ENCODE measurements around the gene PRKD1. TPM values are rescaled to one million over a fixed set of nuclear protein-coding genes. Genes with fewer than 3 reads are reported as not detected.

Gene PRKD1
- total RNA-seq, 2 donors from 2014 or later = 1.0 to 2.8 TPM

GRCh38 chr14:29941401-29941800, 13.8 kb upstream of the PRKD1 start:
- H3K4me3 ChIP-seq = no peak overlapping the region
- H3K9ac ChIP-seq (ENCODE audit: low read depth in 2 of 2, low read length in 2 of 2) = no peak overlapping the region
- intact Hi-C loops (cut with DNase I) = no loop called here
- TF ChIP-seq CTCF (IDR thresholded peaks at IDR 0.05) = no peak
- no peak overlapping the region for H3K27ac ChIP-seq
- H3K27me3 ChIP-seq = no peaks in the 10 kb centered on the region
- H3K36me3 ChIP-seq = no peaks in the 10 kb centered on the region
- DNase-seq = no peak
- no peaks in the 10 kb centered on the region for H3K4me1 ChIP-seq
- no peaks in the 10 kb centered on the region for H3K9me3 ChIP-seq

GRCh38 chr14:29940482-29940881, 12.8 kb upstream of the PRKD1 start:
- no peaks in the 10 kb centered on the region for H3K27me3 ChIP-seq
- no peak for DNase-seq
- TF ChIP-seq CTCF (IDR thresholded peaks at IDR 0.05) = no peak
- H3K9ac ChIP-seq (ENCODE audit: low read depth in 2 of 2, low read length in 2 of 2) = no peak overlapping the region
- no peaks in the 10 kb centered on the region for H3K4me1 ChIP-seq
- H3K27ac ChIP-seq = no peak overlapping the region
- H3K9me3 ChIP-seq = no peaks in the 10 kb centered on the region
- intact Hi-C loops (cut with DNase I) = no loop called here
- H3K4me3 ChIP-seq = no peak overlapping the region
- H3K36me3 ChIP-seq = no peaks in the 10 kb centered on the region

GRCh38 chr14:29937116-29937515, 9.5 kb upstream of the PRKD1 start:
- Histone ChIP-seq H3K36me3 (no peaks in the 10 kb centered on the region), H3K27me3 (no peaks in the 10 kb centered on the region), H3K9me3 (no peaks in the 10 kb centered on the region), H3K27ac (no peak overlapping the region), H3K4me3 (no peak overlapping the region), H3K9ac (ENCODE audit: low read depth in 2 of 2, low read length in 2 of 2) (no peak overlapping the region), H3K4me1 (no peaks in the 10 kb centered on the region)
- no peak for TF ChIP-seq CTCF (IDR thresholded peaks at IDR 0.05)
- no peak for DNase-seq
- intact Hi-C loops (cut with DNase I) = no loop called here

- Histone ChIP-seq H3K4me3 (no peak overlapping the region), H3K4me1 (peaks cover 3% of the 10 kb centered on the region), H3K9ac (ENCODE audit: low read depth in 2 of 2, low read length in 2 of 2) (no peak overlapping the region), H3K36me3 (no peaks in the 10 kb centered on the region), H3K27ac (no peak overlapping the region), H3K9me3 (no peaks in the 10 kb centered on the region), H3K27me3 (no peaks in the 10 kb centered on the region)
- DNase-seq = no peak
- intact Hi-C loops (cut with DNase I) = no loop called here
- no peak for TF ChIP-seq CTCF (IDR thresholded peaks at IDR 0.05)
These were observed 2.6 kb upstream of the PRKD1 start for GRCh38 chr14:29930283-29930682.

- Histone ChIP-seq H3K9ac (ENCODE audit: low read depth in 2 of 2, low read length in 2 of 2) (no peak overlapping the region), H3K4me1 (peaks cover 3% of the 10 kb centered on the region), H3K27me3 (no peaks in the 10 kb centered on the region), H3K9me3 (no peaks in the 10 kb centered on the region), H3K27ac (peak overlapping the region; percentile 34), H3K4me3 (peak overlapping the region; percentile 48), H3K36me3 (no peaks in the 10 kb centered on the region)
- intact Hi-C loops (cut with DNase I) = no loop called here
- DNase-seq = no peak
- no peak for TF ChIP-seq CTCF (IDR thresholded peaks at IDR 0.05)
These were observed 532 bp upstream of the PRKD1 start for GRCh38 chr14:29928117-29928640.

Data from colonic mucosa (tissue), 4 donors.